Bronchial epithelial cell (primary cell): ENCODE data around the gene RAB3GAP1. TPM values are rescaled to one million over a fixed set of nuclear protein-coding genes. Genes with fewer than 3 reads are reported as not detected.

Experiments used
- DNase-seq: peaks from one replicate; pipeline ENCODE4 v3.0.0-alpha.2; 2010; ENCODE audit warnings: low read depth
- FAIRE-seq: peaks from 2 replicates; lab custom pipeline; 2011; peaks lifted over from hg19 to GRCh38; lab: Jason Lieb, UNC
- H3K27me3 ChIP-seq: 2 replicates; pipeline ENCODE4 v1.5.1; 2011; ENCODE audit warnings: low read length; ENCODE audit not compliant: control insufficient read depth, insufficient read depth
- H3K36me3 ChIP-seq: 2 replicates; pipeline ENCODE4 v1.5.1; 2011; ENCODE audit warnings: low read length; ENCODE audit not compliant: control insufficient read depth, insufficient read depth
- H3K4me3 ChIP-seq: 2 replicates; pipeline ENCODE4 v1.5.1; 2011; ENCODE audit warnings: mild to moderate bottlenecking, low read depth, low read length, control low read depth
- total RNA-seq: library from RNA; depleted of rRNA; stranded (reverse); fragments of >200 nt; gene quantifications from 2 replicates; pipeline ENCODE4 v1.2.1, GENCODE V29; 2014
- TF ChIP-seq, protein P1 (sequence below): IDR thresholded peaks from 2 replicates; pipeline ENCODE4 v1.5.1; 2011; ENCODE audit warnings: mild to moderate bottlenecking, moderate library complexity, low read length, control low read depth, inconsistent platforms; ENCODE audit not compliant: insufficient read depth, severe bottlenecking

The RAB3GAP1 gene
- total RNA-seq, 1 donor from 2014 or later, result 120 TPM

DNA sequence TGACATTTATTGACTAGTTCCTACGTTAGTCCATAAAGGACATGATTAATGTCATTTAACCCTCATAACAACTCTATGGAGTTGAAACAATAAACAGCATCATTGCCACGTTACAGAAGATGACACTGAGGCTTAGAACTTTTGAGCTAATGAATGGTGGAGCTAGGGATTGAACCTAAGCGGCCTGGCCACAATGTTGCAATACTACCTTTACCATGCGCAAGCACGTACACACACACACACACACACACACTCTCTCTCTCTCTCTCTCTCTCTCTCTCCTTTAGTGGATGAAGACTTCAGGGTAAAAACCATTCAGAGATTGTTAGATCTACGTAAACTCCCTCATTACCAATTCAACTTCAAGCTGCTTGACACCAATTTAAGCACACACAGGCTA is 4.0 kb upstream of the RAB3GAP1 start:
- H3K27me3 ChIP-seq, result no peaks in the 10 kb centered on the region
- TF ChIP-seq, protein P1, sequence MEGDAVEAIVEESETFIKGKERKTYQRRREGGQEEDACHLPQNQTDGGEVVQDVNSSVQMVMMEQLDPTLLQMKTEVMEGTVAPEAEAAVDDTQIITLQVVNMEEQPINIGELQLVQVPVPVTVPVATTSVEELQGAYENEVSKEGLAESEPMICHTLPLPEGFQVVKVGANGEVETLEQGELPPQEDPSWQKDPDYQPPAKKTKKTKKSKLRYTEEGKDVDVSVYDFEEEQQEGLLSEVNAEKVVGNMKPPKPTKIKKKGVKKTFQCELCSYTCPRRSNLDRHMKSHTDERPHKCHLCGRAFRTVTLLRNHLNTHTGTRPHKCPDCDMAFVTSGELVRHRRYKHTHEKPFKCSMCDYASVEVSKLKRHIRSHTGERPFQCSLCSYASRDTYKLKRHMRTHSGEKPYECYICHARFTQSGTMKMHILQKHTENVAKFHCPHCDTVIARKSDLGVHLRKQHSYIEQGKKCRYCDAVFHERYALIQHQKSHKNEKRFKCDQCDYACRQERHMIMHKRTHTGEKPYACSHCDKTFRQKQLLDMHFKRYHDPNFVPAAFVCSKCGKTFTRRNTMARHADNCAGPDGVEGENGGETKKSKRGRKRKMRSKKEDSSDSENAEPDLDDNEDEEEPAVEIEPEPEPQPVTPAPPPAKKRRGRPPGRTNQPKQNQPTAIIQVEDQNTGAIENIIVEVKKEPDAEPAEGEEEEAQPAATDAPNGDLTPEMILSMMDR, result no peak
- no peak overlapping the region for H3K4me3 ChIP-seq
- no peak for DNase-seq
- no peak for FAIRE-seq
- no peaks in the 10 kb centered on the region for H3K36me3 ChIP-seq

DNA sequence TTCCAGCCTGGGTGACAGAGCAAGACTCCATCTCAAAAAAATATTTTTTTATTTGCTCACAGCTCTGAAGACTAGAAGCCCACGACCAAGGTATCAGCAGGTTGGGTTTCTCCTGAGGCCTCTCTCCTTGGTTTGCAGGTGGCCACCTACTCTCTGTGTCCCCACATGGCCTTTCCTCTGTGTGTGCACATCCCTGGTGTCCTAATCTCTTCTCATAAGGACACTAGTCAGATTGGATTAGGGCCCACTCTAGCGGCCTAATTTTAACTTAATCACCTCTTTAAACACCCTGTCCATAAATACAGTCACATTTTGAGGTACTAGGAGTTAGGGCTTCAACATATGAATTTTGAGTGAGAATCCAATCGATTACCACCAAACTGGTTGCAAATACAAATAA is 2.0 kb upstream of the RAB3GAP1 start:
- Histone ChIP-seq H3K27me3 (no peaks in the 10 kb centered on the region), H3K4me3 (no peak overlapping the region), H3K36me3 (no peaks in the 10 kb centered on the region)
- DNase-seq (no peak), FAIRE-seq (no peak)
- TF ChIP-seq, protein P1, result no peak

DNA sequence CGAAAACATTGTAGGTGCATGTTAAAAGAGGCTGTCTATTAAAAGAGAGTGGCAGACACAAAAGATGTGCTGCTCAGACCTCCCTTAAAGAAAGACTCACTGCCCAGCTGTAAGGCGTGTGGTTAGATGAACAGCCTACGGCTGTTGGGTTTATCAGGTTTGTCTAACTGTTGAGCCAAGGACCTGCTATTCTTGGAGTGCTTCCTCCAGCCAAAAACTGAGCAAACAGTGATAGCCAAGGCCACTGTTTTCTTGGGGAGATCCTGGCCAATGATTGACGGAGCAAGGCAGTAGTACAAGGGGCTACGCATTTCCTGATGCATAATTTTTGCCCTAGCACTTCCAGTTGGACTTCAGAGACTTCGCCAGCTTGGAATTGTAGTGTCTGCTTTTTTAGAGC is 1.4 kb upstream of the RAB3GAP1 start:
- FAIRE-seq (no peak), DNase-seq (no peak)
- Histone ChIP-seq H3K36me3 (no peaks in the 10 kb centered on the region), H3K4me3 (no peak overlapping the region), H3K27me3 (no peaks in the 10 kb centered on the region)
- TF ChIP-seq, protein P1, result no peak

DNA sequence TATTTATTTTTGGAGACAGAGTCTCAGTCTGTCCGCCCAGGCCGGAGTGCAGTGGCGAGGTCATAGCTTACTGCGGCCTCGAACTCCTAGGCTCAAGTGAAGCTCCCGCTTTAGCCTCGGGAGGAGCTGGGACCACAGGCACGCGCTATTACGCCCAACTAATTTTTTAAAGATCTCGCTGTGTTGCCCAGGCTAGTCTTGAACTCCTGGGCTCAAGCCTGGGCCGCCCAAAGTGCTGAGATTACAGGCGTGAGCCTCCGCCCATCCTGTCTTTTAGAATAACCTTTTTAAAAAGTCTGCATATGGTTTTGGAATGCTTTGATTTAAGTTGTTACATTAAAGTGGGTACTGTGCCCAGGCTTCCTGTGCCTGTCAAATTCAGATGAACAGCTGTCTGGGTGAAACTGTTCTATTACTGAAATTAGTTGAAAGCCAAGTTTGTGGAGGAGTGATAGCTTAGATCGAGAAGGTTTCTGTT is 944 bp downstream of the RAB3GAP1 start:
- peak overlapping the region; percentile 65 for H3K4me3 ChIP-seq

DNA sequence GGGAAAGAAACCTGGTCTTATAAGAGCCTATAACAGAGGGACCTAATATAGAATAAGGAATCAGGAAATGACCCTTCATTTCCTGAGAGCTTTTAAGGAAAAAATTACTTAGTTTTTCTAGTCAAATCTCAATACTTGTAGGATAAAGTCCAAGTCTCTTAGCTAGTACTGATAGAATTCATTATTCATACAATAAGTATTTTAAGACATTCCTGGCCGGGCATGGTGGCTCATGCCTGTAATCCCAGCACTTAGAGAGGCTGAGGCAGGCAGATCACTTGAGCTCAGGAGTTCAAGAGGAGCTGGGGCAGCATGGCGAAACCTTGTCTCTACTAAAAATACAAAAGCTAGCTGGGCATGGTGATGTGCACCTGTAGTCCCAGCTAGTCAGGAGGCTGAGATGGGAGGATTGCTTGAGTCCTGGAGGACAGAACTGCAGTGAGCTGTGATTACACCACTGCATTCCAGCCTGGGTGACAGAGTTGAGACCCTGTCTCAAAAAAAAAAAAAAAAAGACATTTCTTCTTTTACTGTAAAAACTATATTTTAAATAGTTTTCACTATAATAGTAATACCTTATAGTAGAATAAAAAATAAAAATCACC is 3.2 kb downstream of the RAB3GAP1 start:
- no peaks in the 10 kb centered on the region for H3K27me3 ChIP-seq
- TF ChIP-seq, protein P1, result no peak
- H3K4me3 ChIP-seq, result no peak overlapping the region
- FAIRE-seq, result no peak
- H3K36me3 ChIP-seq, result no peaks in the 10 kb centered on the region
- DNase-seq, result peak; percentile 75

More for the DNA sequence above, 944 bp downstream of the RAB3GAP1 start:
- TF ChIP-seq, protein P1, result no peak
- peak; percentile 17 for DNase-seq
- Histone ChIP-seq H3K27me3 (no peaks in the 10 kb centered on the region), H3K36me3 (no peaks in the 10 kb centered on the region)
- no peak for FAIRE-seq

DNA sequence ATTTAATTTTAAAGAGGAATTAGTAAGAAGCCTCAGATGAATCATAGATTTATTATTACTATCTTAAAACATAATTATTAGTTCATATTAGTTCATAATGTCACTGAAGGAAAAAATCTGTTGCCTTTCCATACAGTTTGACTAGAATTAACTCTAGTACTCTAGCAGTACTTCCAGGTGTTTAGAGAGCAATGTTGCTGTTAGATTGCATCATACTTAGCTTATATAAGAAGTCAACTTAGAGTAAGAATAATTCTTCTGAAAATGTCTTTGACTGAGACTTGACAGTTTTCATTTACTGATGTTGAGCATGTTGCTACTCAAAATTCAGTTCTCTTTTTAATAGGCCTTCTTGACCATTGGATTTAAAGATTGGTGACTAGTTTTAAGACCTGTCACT is 4.7 kb downstream of the RAB3GAP1 start:
- TF ChIP-seq, protein P1, result no peak
- FAIRE-seq (no peak), DNase-seq (no peak)
- Histone ChIP-seq H3K27me3 (no peaks in the 10 kb centered on the region), H3K36me3 (peaks cover 7% of the 10 kb centered on the region), H3K4me3 (no peak overlapping the region)
